HepG2 (cell line): ENCODE measurements around the gene FAM181A. TPM values are rescaled to one million over a fixed set of nuclear protein-coding genes. Genes with fewer than 3 reads are reported as not detected.

ENCODE experiments used
- HDAC1 ChIP-seq: sonication (generic); formaldehyde crosslinking; IDR thresholded peaks from 2 replicates; pipeline ENCODE4 v1.5.1; 2020; ENCODE audit warnings: mild to moderate bottlenecking, missing genetic modification reagents
- HNF4A ChIP-seq: sonication (generic); formaldehyde crosslinking; IDR thresholded peaks from 2 replicates; pipeline ENCODE4 v1.4.0; 2020; ENCODE audit warnings: missing genetic modification reagents
- HNF4G ChIP-seq, 2 experiments: sonication (generic) in 1 of 2; formaldehyde crosslinking in 1 of 2; IDR thresholded peaks; 2 replicates each; pipeline versions ENCODE4 v1.4.0 to v1.6.1; 2011 to 2020; ENCODE audit warnings: borderline replicate concordance in 2 of 2, low read depth in 2 of 2, mild to moderate bottlenecking in 2 of 2, low read length in 1 of 2, missing genetic modification reagents in 1 of 2, moderate library complexity in 1 of 2
- NR2C2 ChIP-seq: sonication (generic); formaldehyde crosslinking; IDR thresholded peaks from 2 replicates; pipeline ENCODE4 v1.4.0; 2020; ENCODE audit warnings: missing genetic modification reagents, mild to moderate bottlenecking, moderate library complexity, borderline replicate concordance
- NR2F1 ChIP-seq, 2 experiments: fragments of 450-650 bp in 1 of 2; formaldehyde crosslinking in 1 of 2; IDR thresholded peaks; 2 replicates each; pipeline versions ENCODE4 v1.5.0 to v1.6.1; 2016 to 2020; ENCODE audit warnings: mild to moderate bottlenecking in 1 of 2, missing compliant biosample characterization in 1 of 2, missing genetic modification reagents in 1 of 2, moderate library complexity in 1 of 2
- PHF21A ChIP-seq: sonication (generic); formaldehyde crosslinking; IDR thresholded peaks from 2 replicates; pipeline ENCODE4 v1.5.0; 2020; ENCODE audit warnings: mild to moderate bottlenecking, missing genetic modification reagents
- ZBTB7B ChIP-seq: sonication (generic); formaldehyde crosslinking; IDR thresholded peaks from 2 replicates; pipeline ENCODE4 v1.4.0; 2020; ENCODE audit warnings: missing genetic modification reagents
- ZNF44 ChIP-seq: sonication (generic); formaldehyde crosslinking; IDR thresholded peaks from 2 replicates; pipeline ENCODE4 v1.5.1; 2020; ENCODE audit warnings: mild to moderate bottlenecking, missing genetic modification reagents
- ZNF598 ChIP-seq: sonication (generic); formaldehyde crosslinking; IDR thresholded peaks from 2 replicates; pipeline ENCODE4 v1.5.1; 2020; ENCODE audit warnings: mild to moderate bottlenecking, missing genetic modification reagents, borderline replicate concordance
- ZNF644 ChIP-seq: IDR thresholded peaks from 2 replicates; pipeline ENCODE4 v1.6.1; 2016; ENCODE audit warnings: low read depth
- polyA plus RNA-seq, 8 experiments: library from polyadenylated mRNA; depleted of rRNA in 3 of 8; stranded (reverse) in 7 of 8; unstranded in 1 of 8; fragments of >200 nt; fragmentation: Illumina TruSeq in 4 of 8; extraction: Trizol in 4 of 8; gene quantifications; 2 replicates each; pipeline versions ENCODE4 v1.2.1 to v1.2.3, GENCODE V29; 2011 to 2016; ENCODE audit warnings: low read depth in 4 of 8, missing spikeins in 1 of 8, mixed read lengths in 1 of 8; ENCODE audit not compliant: insufficient read depth in 1 of 8
- total RNA-seq, 5 experiments: library from RNA; depleted of rRNA; stranded (reverse); fragments of >200 nt; fragmentation: Illumina TruSeq; extraction: Trizol; gene quantifications; 2 replicates each; pipeline ENCODE4 v1.2.3, GENCODE V29; 2016; ENCODE audit warnings: low read depth in 1 of 5
- TF ChIP-seq, protein P1 (sequence below): sonication (generic); formaldehyde crosslinking; IDR thresholded peaks from 2 replicates; pipeline ENCODE4 v1.4.0; 2020; ENCODE audit warnings: missing genetic modification reagents, mild to moderate bottlenecking, borderline replicate concordance
- TF ChIP-seq, protein P2 (sequence below): sonication (generic); formaldehyde crosslinking; IDR thresholded peaks from 2 replicates; pipeline ENCODE4 v1.5.1; 2020; ENCODE audit warnings: mild to moderate bottlenecking, missing genetic modification reagents, moderate library complexity
- TF ChIP-seq, protein P3 (sequence below): sonication (generic); formaldehyde crosslinking; IDR thresholded peaks from 2 replicates; pipeline ENCODE4 v1.5.0; 2020; ENCODE audit warnings: mild to moderate bottlenecking, missing genetic modification reagents, moderate library complexity
- TF ChIP-seq, protein P4 (sequence below): sonication (generic); formaldehyde crosslinking; conservative IDR thresholded peaks from 2 replicates; pipeline ENCODE4 v1.4.0; 2020; ENCODE audit warnings: missing genetic modification reagents
- TF ChIP-seq, protein P5 (sequence below): sonication (generic); formaldehyde crosslinking; IDR thresholded peaks from 2 replicates; pipeline ENCODE4 v1.4.0; 2020; ENCODE audit warnings: missing genetic modification reagents

Gene FAM181A
- total and polyA plus RNA-seq, 2 of the 13 experiments (the other 11 are each of a cell fraction or from before 2014, with no cell fraction given): 1.1 to 1.5 TPM

DNA sequence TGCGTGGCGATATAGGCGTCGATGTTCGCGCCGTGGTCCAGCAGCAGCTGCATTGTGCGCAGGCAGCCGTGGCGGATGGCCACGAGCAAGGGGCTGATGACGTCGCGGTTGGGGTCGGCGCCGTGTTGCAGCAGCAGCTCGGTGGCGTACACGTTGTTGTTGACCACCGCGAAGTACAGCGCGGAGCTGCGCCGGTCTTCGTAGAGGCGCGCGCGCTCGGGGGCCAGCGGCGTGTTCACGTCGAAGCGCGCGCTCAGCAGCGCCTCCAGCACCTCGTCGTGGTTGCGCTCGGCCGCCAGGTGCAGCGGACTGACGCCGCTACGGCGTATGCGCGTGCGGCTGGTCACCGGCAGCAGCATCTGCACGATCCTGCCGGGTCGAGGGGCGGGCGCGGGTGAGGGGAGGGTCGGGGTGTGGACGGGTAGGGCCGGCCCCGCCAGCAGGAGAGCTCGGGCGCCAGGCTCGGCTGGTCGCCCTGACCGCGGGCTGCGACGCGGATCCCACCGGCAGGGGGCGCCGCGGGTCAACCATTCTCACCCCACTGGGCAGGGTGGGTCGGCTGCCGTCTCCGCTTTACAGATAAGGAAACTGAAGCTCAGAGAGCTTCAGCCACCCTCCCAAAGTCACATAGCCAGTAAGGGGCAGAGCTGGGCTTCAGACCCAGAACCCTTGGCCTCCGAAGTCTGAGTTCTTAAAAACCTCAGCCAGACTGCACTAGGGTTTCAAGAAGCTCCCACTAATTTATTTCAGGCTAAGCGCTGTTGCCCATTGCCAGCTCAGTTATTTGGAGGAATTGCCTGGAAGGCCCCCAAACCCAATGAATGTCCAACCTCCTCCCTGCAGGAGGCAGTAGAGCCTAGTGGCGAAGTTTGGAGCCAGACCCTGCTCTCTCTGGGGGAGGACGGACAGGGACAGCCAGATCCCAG is 12.4 kb downstream of the FAM181A start (continued):
- TF ChIP-seq, protein P1, sequence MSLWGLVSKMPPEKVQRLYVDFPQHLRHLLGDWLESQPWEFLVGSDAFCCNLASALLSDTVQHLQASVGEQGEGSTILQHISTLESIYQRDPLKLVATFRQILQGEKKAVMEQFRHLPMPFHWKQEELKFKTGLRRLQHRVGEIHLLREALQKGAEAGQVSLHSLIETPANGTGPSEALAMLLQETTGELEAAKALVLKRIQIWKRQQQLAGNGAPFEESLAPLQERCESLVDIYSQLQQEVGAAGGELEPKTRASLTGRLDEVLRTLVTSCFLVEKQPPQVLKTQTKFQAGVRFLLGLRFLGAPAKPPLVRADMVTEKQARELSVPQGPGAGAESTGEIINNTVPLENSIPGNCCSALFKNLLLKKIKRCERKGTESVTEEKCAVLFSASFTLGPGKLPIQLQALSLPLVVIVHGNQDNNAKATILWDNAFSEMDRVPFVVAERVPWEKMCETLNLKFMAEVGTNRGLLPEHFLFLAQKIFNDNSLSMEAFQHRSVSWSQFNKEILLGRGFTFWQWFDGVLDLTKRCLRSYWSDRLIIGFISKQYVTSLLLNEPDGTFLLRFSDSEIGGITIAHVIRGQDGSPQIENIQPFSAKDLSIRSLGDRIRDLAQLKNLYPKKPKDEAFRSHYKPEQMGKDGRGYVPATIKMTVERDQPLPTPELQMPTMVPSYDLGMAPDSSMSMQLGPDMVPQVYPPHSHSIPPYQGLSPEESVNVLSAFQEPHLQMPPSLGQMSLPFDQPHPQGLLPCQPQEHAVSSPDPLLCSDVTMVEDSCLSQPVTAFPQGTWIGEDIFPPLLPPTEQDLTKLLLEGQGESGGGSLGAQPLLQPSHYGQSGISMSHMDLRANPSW (CRISPR knock-in tag): 0 out of 2 replicates have a peak, but pooled peaks have one; percentile 43
- TF ChIP-seq NR2F1 (CRISPR knock-in tag; IDR thresholded peaks at IDR 0.05) (no peak), PHF21A (CRISPR knock-in tag) (no peak), HDAC1 (CRISPR knock-in tag) (0 out of 2 replicates have a peak, but pooled peaks have one; percentile 38), NR2C2 (no peak), HNF4G (IDR thresholded peaks at IDR 0.05; ENCODE audit: borderline replicate concordance, low read depth, low read length) (no peak), HNF4G (CRISPR knock-in tag; IDR thresholded peaks at IDR 0.05; ENCODE audit: borderline replicate concordance, low read depth) (no peak), ZNF644 (CRISPR knock-in tag) (no peak), ZNF44 (CRISPR knock-in tag) (no peak), ZBTB7B (CRISPR knock-in tag) (0 out of 2 replicates have a peak, but pooled peaks have one; percentile 21), ZNF598 (CRISPR knock-in tag) (0 out of 2 replicates have a peak, but pooled peaks have one; percentile 32), HNF4A (CRISPR knock-in tag) (no peak)
- TF ChIP-seq, protein P2, sequence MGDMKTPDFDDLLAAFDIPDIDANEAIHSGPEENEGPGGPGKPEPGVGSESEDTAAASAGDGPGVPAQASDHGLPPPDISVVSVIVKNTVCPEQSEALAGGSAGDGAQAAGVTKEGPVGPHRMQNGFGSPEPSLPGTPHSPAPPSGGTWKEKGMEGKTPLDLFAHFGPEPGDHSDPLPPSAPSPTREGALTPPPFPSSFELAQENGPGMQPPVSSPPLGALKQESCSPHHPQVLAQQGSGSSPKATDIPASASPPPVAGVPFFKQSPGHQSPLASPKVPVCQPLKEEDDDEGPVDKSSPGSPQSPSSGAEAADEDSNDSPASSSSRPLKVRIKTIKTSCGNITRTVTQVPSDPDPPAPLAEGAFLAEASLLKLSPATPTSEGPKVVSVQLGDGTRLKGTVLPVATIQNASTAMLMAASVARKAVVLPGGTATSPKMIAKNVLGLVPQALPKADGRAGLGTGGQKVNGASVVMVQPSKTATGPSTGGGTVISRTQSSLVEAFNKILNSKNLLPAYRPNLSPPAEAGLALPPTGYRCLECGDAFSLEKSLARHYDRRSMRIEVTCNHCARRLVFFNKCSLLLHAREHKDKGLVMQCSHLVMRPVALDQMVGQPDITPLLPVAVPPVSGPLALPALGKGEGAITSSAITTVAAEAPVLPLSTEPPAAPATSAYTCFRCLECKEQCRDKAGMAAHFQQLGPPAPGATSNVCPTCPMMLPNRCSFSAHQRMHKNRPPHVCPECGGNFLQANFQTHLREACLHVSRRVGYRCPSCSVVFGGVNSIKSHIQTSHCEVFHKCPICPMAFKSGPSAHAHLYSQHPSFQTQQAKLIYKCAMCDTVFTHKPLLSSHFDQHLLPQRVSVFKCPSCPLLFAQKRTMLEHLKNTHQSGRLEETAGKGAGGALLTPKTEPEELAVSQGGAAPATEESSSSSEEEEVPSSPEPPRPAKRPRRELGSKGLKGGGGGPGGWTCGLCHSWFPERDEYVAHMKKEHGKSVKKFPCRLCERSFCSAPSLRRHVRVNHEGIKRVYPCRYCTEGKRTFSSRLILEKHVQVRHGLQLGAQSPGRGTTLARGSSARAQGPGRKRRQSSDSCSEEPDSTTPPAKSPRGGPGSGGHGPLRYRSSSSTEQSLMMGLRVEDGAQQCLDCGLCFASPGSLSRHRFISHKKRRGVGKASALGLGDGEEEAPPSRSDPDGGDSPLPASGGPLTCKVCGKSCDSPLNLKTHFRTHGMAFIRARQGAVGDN: peak; percentile 61
- TF ChIP-seq, protein P3, sequence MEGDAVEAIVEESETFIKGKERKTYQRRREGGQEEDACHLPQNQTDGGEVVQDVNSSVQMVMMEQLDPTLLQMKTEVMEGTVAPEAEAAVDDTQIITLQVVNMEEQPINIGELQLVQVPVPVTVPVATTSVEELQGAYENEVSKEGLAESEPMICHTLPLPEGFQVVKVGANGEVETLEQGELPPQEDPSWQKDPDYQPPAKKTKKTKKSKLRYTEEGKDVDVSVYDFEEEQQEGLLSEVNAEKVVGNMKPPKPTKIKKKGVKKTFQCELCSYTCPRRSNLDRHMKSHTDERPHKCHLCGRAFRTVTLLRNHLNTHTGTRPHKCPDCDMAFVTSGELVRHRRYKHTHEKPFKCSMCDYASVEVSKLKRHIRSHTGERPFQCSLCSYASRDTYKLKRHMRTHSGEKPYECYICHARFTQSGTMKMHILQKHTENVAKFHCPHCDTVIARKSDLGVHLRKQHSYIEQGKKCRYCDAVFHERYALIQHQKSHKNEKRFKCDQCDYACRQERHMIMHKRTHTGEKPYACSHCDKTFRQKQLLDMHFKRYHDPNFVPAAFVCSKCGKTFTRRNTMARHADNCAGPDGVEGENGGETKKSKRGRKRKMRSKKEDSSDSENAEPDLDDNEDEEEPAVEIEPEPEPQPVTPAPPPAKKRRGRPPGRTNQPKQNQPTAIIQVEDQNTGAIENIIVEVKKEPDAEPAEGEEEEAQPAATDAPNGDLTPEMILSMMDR (CRISPR knock-in tag): peak; percentile 92
- TF ChIP-seq, protein P4, sequence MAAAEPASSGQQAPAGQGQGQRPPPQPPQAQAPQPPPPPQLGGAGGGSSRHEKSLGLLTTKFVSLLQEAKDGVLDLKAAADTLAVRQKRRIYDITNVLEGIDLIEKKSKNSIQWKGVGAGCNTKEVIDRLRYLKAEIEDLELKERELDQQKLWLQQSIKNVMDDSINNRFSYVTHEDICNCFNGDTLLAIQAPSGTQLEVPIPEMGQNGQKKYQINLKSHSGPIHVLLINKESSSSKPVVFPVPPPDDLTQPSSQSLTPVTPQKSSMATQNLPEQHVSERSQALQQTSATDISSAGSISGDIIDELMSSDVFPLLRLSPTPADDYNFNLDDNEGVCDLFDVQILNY (CRISPR knock-in tag): no peak
- TF ChIP-seq, protein P5, sequence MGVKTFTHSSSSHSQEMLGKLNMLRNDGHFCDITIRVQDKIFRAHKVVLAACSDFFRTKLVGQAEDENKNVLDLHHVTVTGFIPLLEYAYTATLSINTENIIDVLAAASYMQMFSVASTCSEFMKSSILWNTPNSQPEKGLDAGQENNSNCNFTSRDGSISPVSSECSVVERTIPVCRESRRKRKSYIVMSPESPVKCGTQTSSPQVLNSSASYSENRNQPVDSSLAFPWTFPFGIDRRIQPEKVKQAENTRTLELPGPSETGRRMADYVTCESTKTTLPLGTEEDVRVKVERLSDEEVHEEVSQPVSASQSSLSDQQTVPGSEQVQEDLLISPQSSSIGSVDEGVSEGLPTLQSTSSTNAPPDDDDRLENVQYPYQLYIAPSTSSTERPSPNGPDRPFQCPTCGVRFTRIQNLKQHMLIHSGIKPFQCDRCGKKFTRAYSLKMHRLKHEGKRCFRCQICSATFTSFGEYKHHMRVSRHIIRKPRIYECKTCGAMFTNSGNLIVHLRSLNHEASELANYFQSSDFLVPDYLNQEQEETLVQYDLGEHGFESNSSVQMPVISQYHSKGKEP (CRISPR knock-in tag): no peak
